ENCODE results near the gene EGFR. TPM values are rescaled to one million over a fixed set of nuclear protein-coding genes. Genes with fewer than 3 reads are reported as not detected.
A peak's percentile ranks its signal among the peaks of the same experiment; 100 is the strongest.

The EGFR gene
- total RNA-seq, 1 donor from 2014 or later: 6.1 TPM

GRCh38 chr7:55080000-55080623, 61.3 kb downstream of the EGFR start:
- Histone ChIP-seq H3K36me3 (no peaks in the 10 kb centered on the region), H3K27me3 (ENCODE audit: low read depth) (no peaks in the 10 kb centered on the region), H3K4me3 (no peak overlapping the region), H3K9me3 (replicated peaks) (no peaks in the 10 kb centered on the region), H3K27ac (replicated peaks) (peak overlapping the region; percentile 56), H3K4me1 (peaks cover 44% of the 10 kb centered on the region)
- DNase-seq: no peak
- no peak for TF ChIP-seq CTCF (IDR thresholded peaks at IDR 0.05; ENCODE audit: borderline replicate concordance)
- intact Hi-C loops (cut with micrococcal nuclease): no loop called here

GRCh38 chr7:55081068-55081467, 62.3 kb downstream of the EGFR start:
- peak overlapping the region; percentile 56 for H3K27ac ChIP-seq (replicated peaks)
- no peak for TF ChIP-seq CTCF (IDR thresholded peaks at IDR 0.05; ENCODE audit: borderline replicate concordance)
- H3K36me3 ChIP-seq: no peaks in the 10 kb centered on the region
- intact Hi-C loops (cut with micrococcal nuclease): no loop called here
- DNase-seq: no peak
- H3K4me3 ChIP-seq: no peak overlapping the region
- H3K4me1 ChIP-seq: peaks cover 38% of the 10 kb centered on the region
- no peaks in the 10 kb centered on the region for H3K27me3 ChIP-seq (ENCODE audit: low read depth)
- no peaks in the 10 kb centered on the region for H3K9me3 ChIP-seq (replicated peaks)

- DNase-seq: no peak
- Histone ChIP-seq H3K4me1 (peaks cover 38% of the 10 kb centered on the region), H3K36me3 (no peaks in the 10 kb centered on the region), H3K27ac (replicated peaks) (peak overlapping the region; percentile 56), H3K4me3 (no peak overlapping the region), H3K27me3 (ENCODE audit: low read depth) (no peaks in the 10 kb centered on the region), H3K9me3 (replicated peaks) (no peaks in the 10 kb centered on the region)
- no peak for TF ChIP-seq CTCF (IDR thresholded peaks at IDR 0.05; ENCODE audit: borderline replicate concordance)
- intact Hi-C loops (cut with micrococcal nuclease): no loop called here
Observed at GRCh38 chr7:55081472-55082227, 62.8 kb downstream of the EGFR start.

- H3K27ac ChIP-seq (replicated peaks): peak overlapping the region; percentile 56
- TF ChIP-seq CTCF (IDR thresholded peaks at IDR 0.05; ENCODE audit: borderline replicate concordance): no peak
- intact Hi-C loops (cut with micrococcal nuclease): no loop called here
- no peaks in the 10 kb centered on the region for H3K9me3 ChIP-seq (replicated peaks)
- no peaks in the 10 kb centered on the region for H3K36me3 ChIP-seq
- H3K4me3 ChIP-seq: no peak overlapping the region
- H3K4me1 ChIP-seq: peaks cover 40% of the 10 kb centered on the region
- no peaks in the 10 kb centered on the region for H3K27me3 ChIP-seq (ENCODE audit: low read depth)
- DNase-seq: no peak
Observed at GRCh38 chr7:55082228-55082603, 63.4 kb downstream of the EGFR start.

- Histone ChIP-seq H3K27ac (replicated peaks) (no peak overlapping the region), H3K9me3 (replicated peaks) (no peaks in the 10 kb centered on the region), H3K27me3 (ENCODE audit: low read depth) (no peaks in the 10 kb centered on the region), H3K4me1 (peaks cover 50% of the 10 kb centered on the region), H3K36me3 (no peaks in the 10 kb centered on the region), H3K4me3 (no peak overlapping the region)
- DNase-seq: no peak
- TF ChIP-seq CTCF (IDR thresholded peaks at IDR 0.05; ENCODE audit: borderline replicate concordance): no peak
- intact Hi-C loops (cut with micrococcal nuclease): no loop called here
Observed at GRCh38 chr7:55083206-55083605, 64.4 kb downstream of the EGFR start.

Measured in left ventricle myocardium inferior (tissue), 1 donor.